ENCODE measurements around the gene SCTR. TPM values are rescaled to one million over a fixed set of nuclear protein-coding genes. Genes with fewer than 3 reads are reported as not detected.
A peak's percentile ranks its signal among the peaks of the same experiment; 100 is the strongest.

SCTR gene
- total and polyA plus RNA-seq, 2 of the 13 experiments (the other 11 are each of a cell fraction or from before 2014, with no cell fraction given) = not detected

- no peak for TF ChIP-seq ZBTB38 (CRISPR knock-in tag; IDR thresholded peaks at IDR 0.05)
- TF ChIP-seq, protein P1, sequence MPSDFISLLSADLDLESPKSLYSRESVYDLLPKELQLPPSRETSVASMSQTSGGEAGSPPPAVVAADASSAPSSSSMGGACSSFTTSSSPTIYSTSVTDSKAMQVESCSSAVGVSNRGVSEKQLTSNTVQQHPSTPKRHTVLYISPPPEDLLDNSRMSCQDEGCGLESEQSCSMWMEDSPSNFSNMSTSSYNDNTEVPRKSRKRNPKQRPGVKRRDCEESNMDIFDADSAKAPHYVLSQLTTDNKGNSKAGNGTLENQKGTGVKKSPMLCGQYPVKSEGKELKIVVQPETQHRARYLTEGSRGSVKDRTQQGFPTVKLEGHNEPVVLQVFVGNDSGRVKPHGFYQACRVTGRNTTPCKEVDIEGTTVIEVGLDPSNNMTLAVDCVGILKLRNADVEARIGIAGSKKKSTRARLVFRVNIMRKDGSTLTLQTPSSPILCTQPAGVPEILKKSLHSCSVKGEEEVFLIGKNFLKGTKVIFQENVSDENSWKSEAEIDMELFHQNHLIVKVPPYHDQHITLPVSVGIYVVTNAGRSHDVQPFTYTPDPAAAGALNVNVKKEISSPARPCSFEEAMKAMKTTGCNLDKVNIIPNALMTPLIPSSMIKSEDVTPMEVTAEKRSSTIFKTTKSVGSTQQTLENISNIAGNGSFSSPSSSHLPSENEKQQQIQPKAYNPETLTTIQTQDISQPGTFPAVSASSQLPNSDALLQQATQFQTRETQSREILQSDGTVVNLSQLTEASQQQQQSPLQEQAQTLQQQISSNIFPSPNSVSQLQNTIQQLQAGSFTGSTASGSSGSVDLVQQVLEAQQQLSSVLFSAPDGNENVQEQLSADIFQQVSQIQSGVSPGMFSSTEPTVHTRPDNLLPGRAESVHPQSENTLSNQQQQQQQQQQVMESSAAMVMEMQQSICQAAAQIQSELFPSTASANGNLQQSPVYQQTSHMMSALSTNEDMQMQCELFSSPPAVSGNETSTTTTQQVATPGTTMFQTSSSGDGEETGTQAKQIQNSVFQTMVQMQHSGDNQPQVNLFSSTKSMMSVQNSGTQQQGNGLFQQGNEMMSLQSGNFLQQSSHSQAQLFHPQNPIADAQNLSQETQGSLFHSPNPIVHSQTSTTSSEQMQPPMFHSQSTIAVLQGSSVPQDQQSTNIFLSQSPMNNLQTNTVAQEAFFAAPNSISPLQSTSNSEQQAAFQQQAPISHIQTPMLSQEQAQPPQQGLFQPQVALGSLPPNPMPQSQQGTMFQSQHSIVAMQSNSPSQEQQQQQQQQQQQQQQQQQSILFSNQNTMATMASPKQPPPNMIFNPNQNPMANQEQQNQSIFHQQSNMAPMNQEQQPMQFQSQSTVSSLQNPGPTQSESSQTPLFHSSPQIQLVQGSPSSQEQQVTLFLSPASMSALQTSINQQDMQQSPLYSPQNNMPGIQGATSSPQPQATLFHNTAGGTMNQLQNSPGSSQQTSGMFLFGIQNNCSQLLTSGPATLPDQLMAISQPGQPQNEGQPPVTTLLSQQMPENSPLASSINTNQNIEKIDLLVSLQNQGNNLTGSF (CRISPR knock-in tag; IDR thresholded peaks at IDR 0.05) = no peak
- TF ChIP-seq NFKBIZ (CRISPR knock-in tag; IDR thresholded peaks at IDR 0.05) = 0 out of 2 replicates have a peak, but pooled peaks have one; percentile 44
- no peak for TF ChIP-seq DMAP1 (CRISPR knock-in tag; IDR thresholded peaks at IDR 0.05)
- TF ChIP-seq HOXA7 (CRISPR knock-in tag; IDR thresholded peaks at IDR 0.05) = no peak
- TF ChIP-seq EEA1 (CRISPR knock-in tag; IDR thresholded peaks at IDR 0.05; ENCODE audit: borderline replicate concordance) = no peak
- no peak for TF ChIP-seq SOX5 (CRISPR knock-in tag; IDR thresholded peaks at IDR 0.05; ENCODE audit: borderline replicate concordance)
- no peak for TF ChIP-seq ZNF350 (CRISPR knock-in tag; IDR thresholded peaks at IDR 0.05; ENCODE audit: borderline replicate concordance, low read depth)
- no peak for TF ChIP-seq XBP1 (CRISPR knock-in tag; IDR thresholded peaks at IDR 0.05)
- no peak for TF ChIP-seq NCOR1 (IDR thresholded peaks at IDR 0.05; ENCODE audit: borderline replicate concordance, low read length)
- no peak for TF ChIP-seq ZNF143 (CRISPR knock-in tag; IDR thresholded peaks at IDR 0.05)
- no peak for TF ChIP-seq PTBP1 (IDR thresholded peaks at IDR 0.05; ENCODE audit: low read depth, low read length, poor library complexity, severe bottlenecking)
- no peak for TF ChIP-seq ZNF552 (CRISPR knock-in tag; IDR thresholded peaks at IDR 0.05; ENCODE audit: borderline replicate concordance)
- TF ChIP-seq ZNF781 (CRISPR knock-in tag; IDR thresholded peaks at IDR 0.05; ENCODE audit: borderline replicate concordance, not compliant biosample characterization) = no peak
- TF ChIP-seq SALL2 (CRISPR knock-in tag; IDR thresholded peaks at IDR 0.05) = no peak
- no peak for TF ChIP-seq ETV5 (CRISPR knock-in tag; IDR thresholded peaks at IDR 0.05; ENCODE audit: borderline replicate concordance)
- no peak for TF ChIP-seq ZNF572 (CRISPR knock-in tag; IDR thresholded peaks at IDR 0.05)
- TF ChIP-seq ZFP90 (CRISPR knock-in tag; IDR thresholded peaks at IDR 0.05; ENCODE audit: borderline replicate concordance) = no peak
- TF ChIP-seq ZNF260 (CRISPR knock-in tag; IDR thresholded peaks at IDR 0.05; ENCODE audit: borderline replicate concordance, low read depth) = no peak
- TF ChIP-seq KAT8 (CRISPR knock-in tag; IDR thresholded peaks at IDR 0.05) = peak; percentile 25
- TF ChIP-seq KLF16 (CRISPR knock-in tag; IDR thresholded peaks at IDR 0.05) = peak in 1 of 2 experiments; percentile 44; a peak in 1 of 4 replicates
- peak; percentile 11; the same call in 1 of the 2 replicates for TF ChIP-seq MED1 (CRISPR knock-in tag; IDR thresholded peaks at IDR 0.05)
- TF ChIP-seq PHF5A (CRISPR knock-in tag; IDR thresholded peaks at IDR 0.05; ENCODE audit: low read depth, unreplicated experiment) = no peak
- TF ChIP-seq HNF4G (IDR thresholded peaks at IDR 0.05; ENCODE audit: borderline replicate concordance, low read depth, low read length) = no peak
- no peak for TF ChIP-seq HNF4G (CRISPR knock-in tag; IDR thresholded peaks at IDR 0.05; ENCODE audit: borderline replicate concordance, low read depth)
- no peak for TF ChIP-seq PLSCR1 (CRISPR knock-in tag; IDR thresholded peaks at IDR 0.05; ENCODE audit: borderline replicate concordance)
Measured at GRCh38 chr2:119407430-119408220, 116.7 kb downstream of the SCTR start (continued).
